Measurements from ENCODE around the gene ZNF619. TPM values are rescaled to one million over a fixed set of nuclear protein-coding genes. Genes with fewer than 3 reads are reported as not detected.
A peak's percentile ranks its signal among the peaks of the same experiment; 100 is the strongest.

ZNF619 gene
- total and polyA plus RNA-seq, 9 of the 15 experiments (the other 6 are each of a cell fraction or from before 2014, with no cell fraction given), result 1.3 to 9.1 (median 6.3) TPM

DNA sequence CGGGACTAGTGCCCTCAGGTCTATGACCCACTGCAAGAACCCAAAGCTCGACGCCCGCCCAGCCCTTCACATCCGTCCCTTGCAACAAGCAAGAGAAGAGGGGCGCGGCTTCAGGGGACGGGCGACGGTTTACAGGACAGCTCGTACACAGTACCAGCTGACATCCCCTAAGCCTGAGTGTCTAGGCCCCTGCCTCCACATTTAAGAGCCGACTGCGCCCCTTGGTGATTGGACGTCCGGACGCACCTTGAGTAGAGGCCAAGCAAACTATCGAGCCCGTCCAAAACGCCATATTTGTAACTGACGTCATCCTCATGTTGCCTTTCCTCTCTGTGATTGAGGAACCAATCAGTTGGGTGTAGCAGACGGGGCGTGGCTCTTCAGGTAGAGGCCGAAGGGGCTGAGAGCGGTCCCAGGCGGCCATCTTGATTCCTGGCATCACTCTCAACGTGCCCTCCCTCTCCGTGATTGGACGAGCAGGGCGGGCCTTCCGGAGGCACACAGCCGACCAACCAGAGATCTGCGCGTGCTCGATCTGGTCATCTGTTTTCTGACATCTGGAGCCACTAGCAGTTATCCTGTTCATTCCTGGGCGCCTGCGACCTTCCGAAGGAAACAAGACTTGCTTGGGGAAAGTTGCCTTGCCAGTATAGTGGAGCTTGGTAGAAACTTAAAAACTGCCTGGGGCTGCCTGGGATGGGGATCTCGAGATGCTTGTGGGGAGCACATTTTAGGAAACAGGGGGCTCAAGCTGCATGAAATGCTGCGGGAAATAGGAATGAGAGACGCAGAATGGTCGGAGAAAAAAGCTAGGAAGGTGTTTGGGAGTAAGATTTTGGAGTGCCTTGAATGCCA, 23.8 kb upstream of the ZNF619 start (continued):
- TF ChIP-seq FOXK2 (conservative IDR thresholded peaks at IDR 0.05 in 1 of 2, IDR thresholded peaks at IDR 0.05 in 1 of 2; ENCODE audit: low read depth in 2 of 2) (peak; percentile 95 to 97), ZSCAN32 (CRISPR knock-in tag; IDR thresholded peaks at IDR 0.05) (0 out of 2 replicates have a peak, but pooled peaks have one; percentile 9), PTBP1 (IDR thresholded peaks at IDR 0.05; ENCODE audit: low read depth, low read length) (no peak), SMARCB1 (IDR thresholded peaks at IDR 0.05; ENCODE audit: insufficient read length, low read depth) (no peak), NKRF (IDR thresholded peaks at IDR 0.05; ENCODE audit: borderline replicate concordance) (peak; percentile 75), MBD2 (IDR thresholded peaks at IDR 0.05; ENCODE audit: borderline replicate concordance, low read depth) (peak; percentile 90; the same call in 1 of the 2 replicates), ZNF316 (IDR thresholded peaks at IDR 0.05) (no peak), PHF8 (IDR thresholded peaks at IDR 0.05; ENCODE audit: borderline replicate concordance, low read length) (peak; percentile 97), MTA1 (IDR thresholded peaks at IDR 0.05; ENCODE audit: borderline replicate concordance) (peak; percentile 58), PTRF (tag; IDR thresholded peaks at IDR 0.05) (no peak), ZKSCAN1 (IDR thresholded peaks at IDR 0.05; ENCODE audit: low read depth, low read length) (no peak; the same call in 1 of the 2 replicates), SETDB1 (IDR thresholded peaks at IDR 0.05; ENCODE audit: low read length) (peak; percentile 63), ZNF197 (CRISPR knock-in tag; IDR thresholded peaks at IDR 0.05; ENCODE audit: low read depth) (no peak), NFXL1 (CRISPR knock-in tag; IDR thresholded peaks at IDR 0.05) (no peak), NFIX (CRISPR knock-in tag; IDR thresholded peaks at IDR 0.05; ENCODE audit: low read depth) (no peak), ZNF780A (CRISPR knock-in tag; IDR thresholded peaks at IDR 0.05) (no peak), ZNF282 (CRISPR knock-in tag; IDR thresholded peaks at IDR 0.05) (no peak), TSC22D4 (tag; IDR thresholded peaks at IDR 0.05) (no peak), BACH1 (tag; IDR thresholded peaks at IDR 0.05) (no peak; the same call in 1 of the 2 replicates), ZNF655 (CRISPR knock-in tag; IDR thresholded peaks at IDR 0.05) (no peak), TCF7L2 (IDR thresholded peaks at IDR 0.05; ENCODE audit: low read depth, low read length) (no peak)
- TF ChIP-seq, protein P1, sequence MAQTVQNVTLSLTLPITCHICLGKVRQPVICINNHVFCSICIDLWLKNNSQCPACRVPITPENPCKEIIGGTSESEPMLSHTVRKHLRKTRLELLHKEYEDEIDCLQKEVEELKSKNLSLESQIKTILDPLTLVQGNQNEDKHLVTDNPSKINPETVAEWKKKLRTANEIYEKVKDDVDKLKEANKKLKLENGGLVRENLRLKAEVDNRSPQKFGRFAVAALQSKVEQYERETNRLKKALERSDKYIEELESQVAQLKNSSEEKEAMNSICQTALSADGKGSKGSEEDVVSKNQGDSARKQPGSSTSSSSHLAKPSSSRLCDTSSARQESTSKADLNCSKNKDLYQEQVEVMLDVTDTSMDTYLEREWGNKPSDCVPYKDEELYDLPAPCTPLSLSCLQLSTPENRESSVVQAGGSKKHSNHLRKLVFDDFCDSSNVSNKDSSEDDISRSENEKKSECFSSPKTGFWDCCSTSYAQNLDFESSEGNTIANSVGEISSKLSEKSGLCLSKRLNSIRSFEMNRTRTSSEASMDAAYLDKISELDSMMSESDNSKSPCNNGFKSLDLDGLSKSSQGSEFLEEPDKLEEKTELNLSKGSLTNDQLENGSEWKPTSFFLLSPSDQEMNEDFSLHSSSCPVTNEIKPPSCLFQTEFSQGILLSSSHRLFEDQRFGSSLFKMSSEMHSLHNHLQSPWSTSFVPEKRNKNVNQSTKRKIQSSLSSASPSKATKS (CRISPR knock-in tag; IDR thresholded peaks at IDR 0.05), result no peak

Measured in K562 (cell line).